Kidney epithelial cell (primary cell): ENCODE data around the gene FTL. TPM values are rescaled to one million over a fixed set of nuclear protein-coding genes. Genes with fewer than 3 reads are reported as not detected.

Experiments used
- DNase-seq: peaks from one replicate; pipeline ENCODE4 v3.0.0-alpha.2; 2010; ENCODE audit warnings: low read depth
- H3K27me3 ChIP-seq: 2 replicates; pipeline ENCODE4 v1.6.0; 2011; ENCODE audit warnings: low read length; ENCODE audit not compliant: control insufficient read depth, insufficient read depth
- H3K36me3 ChIP-seq: 2 replicates; pipeline ENCODE4 v1.5.1; 2011; ENCODE audit warnings: low read length; ENCODE audit not compliant: control insufficient read depth, insufficient read depth
- H3K4me3 ChIP-seq: 2 replicates; pipeline ENCODE4 v1.5.1; 2011; ENCODE audit warnings: low read depth, mild to moderate bottlenecking, control low read depth, low read length
- CTCF ChIP-seq: IDR thresholded peaks from 2 replicates; pipeline ENCODE4 v1.5.1; 2011; ENCODE audit warnings: mild to moderate bottlenecking, moderate library complexity, low read length, control low read depth, inconsistent platforms; ENCODE audit not compliant: insufficient read depth, poor library complexity, severe bottlenecking
- total RNA-seq: library from RNA; depleted of rRNA; stranded (reverse); fragments of >200 nt; gene quantifications from 2 replicates; pipeline ENCODE4 v1.2.3, GENCODE V29; 2015

Gene FTL
- total RNA-seq, 1 donor from 2014 or later = 2,415 TPM

- Histone ChIP-seq H3K27me3 (no peaks in the 10 kb centered on the region), H3K36me3 (no peaks in the 10 kb centered on the region), H3K4me3 (no peak overlapping the region)
- TF ChIP-seq CTCF = peak; percentile 66
- DNase-seq = no peak
These were observed 32.9 kb downstream of the FTL start for GRCh38 chr19:48997972-48998371.

- DNase-seq = no peak
- no peak overlapping the region for H3K4me3 ChIP-seq
- peak; percentile 85 for TF ChIP-seq CTCF
- H3K27me3 ChIP-seq = no peaks in the 10 kb centered on the region
- H3K36me3 ChIP-seq = no peaks in the 10 kb centered on the region
These were observed 34.6 kb downstream of the FTL start for GRCh38 chr19:48999481-49000325.

- DNase-seq = no peak
- Histone ChIP-seq H3K4me3 (no peak overlapping the region), H3K36me3 (peaks cover 4% of the 10 kb centered on the region), H3K27me3 (no peaks in the 10 kb centered on the region)
- TF ChIP-seq CTCF = no peak
These were observed 39.0 kb downstream of the FTL start for GRCh38 chr19:49004133-49004532.

- no peaks in the 10 kb centered on the region for H3K27me3 ChIP-seq
- TF ChIP-seq CTCF = no peak
- DNase-seq = no peak
- no peak overlapping the region for H3K4me3 ChIP-seq
- H3K36me3 ChIP-seq = peaks cover 4% of the 10 kb centered on the region
These were observed 40.0 kb downstream of the FTL start for GRCh38 chr19:49004964-49005614.

- Histone ChIP-seq H3K27me3 (no peaks in the 10 kb centered on the region), H3K36me3 (peaks cover 5% of the 10 kb centered on the region), H3K4me3 (no peak overlapping the region)
- DNase-seq = no peak
- no peak for TF ChIP-seq CTCF
These were observed 41.8 kb downstream of the FTL start for GRCh38 chr19:49006905-49007304.

- no peak for TF ChIP-seq CTCF
- no peak overlapping the region for H3K4me3 ChIP-seq
- peaks cover 5% of the 10 kb centered on the region for H3K36me3 ChIP-seq
- DNase-seq = no peak
- no peaks in the 10 kb centered on the region for H3K27me3 ChIP-seq
These were observed 44.7 kb downstream of the FTL start for GRCh38 chr19:49009828-49010227.
